ENCODE measurements around the gene WBP2. TPM values are rescaled to one million over a fixed set of nuclear protein-coding genes. Genes with fewer than 3 reads are reported as not detected.

The WBP2 gene
- total and polyA plus RNA-seq, 2 of the 8 experiments (the other 6 are each of a cell fraction or from before 2014, with no cell fraction given), result 48.2 to 71.2 TPM

DNA sequence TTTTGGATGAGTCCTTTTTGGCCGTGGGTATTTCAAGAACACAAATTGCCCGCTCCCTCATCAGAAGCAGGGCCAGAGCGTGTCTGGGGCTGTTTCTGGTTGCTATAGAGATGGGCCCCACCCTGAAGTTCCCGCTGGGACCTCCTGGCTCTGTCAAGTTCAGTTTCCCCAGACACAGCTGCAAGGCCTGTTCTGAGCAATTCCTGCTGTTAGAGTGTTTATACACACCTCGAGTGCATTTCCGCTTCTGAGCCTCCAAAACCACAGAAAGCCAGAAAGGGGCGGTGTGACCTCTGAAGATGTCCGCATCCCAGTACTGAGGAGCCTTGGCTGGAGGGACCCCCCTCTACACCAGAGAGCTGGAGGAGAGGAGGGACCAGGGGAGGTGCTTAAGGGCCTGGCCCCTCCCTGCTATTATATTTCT, 9.3 kb upstream of the WBP2 start:
- H3K9me3 ChIP-seq (ENCODE audit: insufficient read depth in 2 of 2, low read depth in 1 of 2, low read length in 1 of 2), result no peaks in the 10 kb centered on the region
- POLR2A ChIA-PET (ENCODE audit: partially characterized antibody), result interaction anchor here (0.6 to 1.1 kb wide), 2 partner anchors 10 to 38 kb away, joined by 3 to 5 read pairs; partner anchors contain the start of gene WBP2
- DNase-seq (ENCODE audit: low read depth in 1 of 2, low spot score in 2 of 2), result no peak
- TF ChIP-seq YY1 (IDR thresholded peaks at IDR 0.05; ENCODE audit: low read depth, low read length) (no peak), KDM4A (IDR thresholded peaks at IDR 0.05; ENCODE audit: low read depth, low read length, severe bottlenecking) (no peak), KDM5A (IDR thresholded peaks at IDR 0.05; ENCODE audit: low read length) (no peak), RBBP5 (IDR thresholded peaks at IDR 0.05; ENCODE audit: borderline replicate concordance, low read depth, low read length) (no peak), TBP (IDR thresholded peaks at IDR 0.05; ENCODE audit: low read depth, low read length) (no peak), EGR1 (IDR thresholded peaks at IDR 0.05; ENCODE audit: borderline replicate concordance, low read depth, low read length) (no peak), CTCF (IDR thresholded peaks at IDR 0.05; ENCODE audit: control extremely low read depth in 1 of 3, insufficient read depth in 1 of 3, low read depth in 1 of 3, low read length in 3 of 3) (no peak)

More for the DNA sequence above, 9.3 kb upstream of the WBP2 start:
- H2AFZ ChIP-seq (ENCODE audit: low read length), result 0 out of 2 replicates have a peak overlapping the region, but pooled peaks have one; percentile 25
- no peak overlapping the region for H3K14ac ChIP-seq (ENCODE audit: insufficient read length)
- H3K23me2 ChIP-seq (ENCODE audit: low read depth, low read length), result no peaks in the 10 kb centered on the region
- WGBS, 2 experiments (ENCODE audit: extremely low coverage in 1 of 2, insufficient coverage in 1 of 2, insufficient read length in 1 of 2, insufficient replicate concordance in 2 of 2, low coverage in 1 of 2, low lambda C conversion rate in 2 of 2, missing lambda C conversion rate in 1 of 2), result 74% methylated on average over 8 of the region's 8 CpGs; no CpG with 5 or more reads in 1 of the 2 experiments
- 0 out of 4 replicates have a peak overlapping the region, but pooled peaks of 1 of the 2 experiments have one; percentile 11 for H3K4me2 ChIP-seq (ENCODE audit: insufficient read depth in 1 of 2, low read depth in 2 of 2, low read length in 2 of 2)
- no peak overlapping the region for H4K5ac ChIP-seq (ENCODE audit: insufficient read length, low read depth, low read length)
- no peak overlapping the region for H3K23ac ChIP-seq (ENCODE audit: insufficient read length)
- CTCF ChIA-PET (ENCODE audit: partially characterized antibody), result interaction anchor here (0.6 to 27.2 kb wide), 9 partner anchors 8 to 1973 kb away, joined by 3 to 563 read pairs (median 4); partner anchors contain the start of gene TRIM47
- no peak overlapping the region for H3K56ac ChIP-seq (replicated peaks; ENCODE audit: insufficient read length, low read depth, low read length)
- no peak overlapping the region for H2BK15ac ChIP-seq (ENCODE audit: low read length)
- no peaks in the 10 kb centered on the region for H3K36me3 ChIP-seq (ENCODE audit: control insufficient read depth in 2 of 4, insufficient read depth in 4 of 4, low read length in 3 of 4)
- H3K79me2 ChIP-seq (ENCODE audit: control insufficient read depth in 1 of 2, insufficient read depth in 2 of 2, low read length in 2 of 2), result no peaks in the 10 kb centered on the region
- H4K20me1 ChIP-seq (replicated peaks in 1 of 2; ENCODE audit: control insufficient read depth in 1 of 2, insufficient read depth in 2 of 2, low read length in 2 of 2), result no peaks in the 10 kb centered on the region
- H3K9ac ChIP-seq (replicated peaks in 1 of 4; ENCODE audit: extremely low read depth in 1 of 4, low read depth in 3 of 4, low read length in 3 of 4), result no peak overlapping the region
- H2BK20ac ChIP-seq (ENCODE audit: low read length), result no peak overlapping the region
- FAIRE-seq, result no peak
- H2BK12ac ChIP-seq (ENCODE audit: low read depth, low read length), result no peak overlapping the region
- H3K4ac ChIP-seq (replicated peaks; ENCODE audit: insufficient read length, low read depth, low read length), result no peak overlapping the region
- H2BK5ac ChIP-seq (ENCODE audit: low read depth, low read length), result no peak overlapping the region
- H3K4me1 ChIP-seq (replicated peaks in 1 of 4; ENCODE audit: control insufficient read depth in 3 of 4, insufficient read depth in 4 of 4, low read length in 3 of 4), result peaks cover 0 to 3% (median 1%) of the 10 kb centered on the region in 4 experiments; a peak in 5 of 7 replicates
- H3K79me1 ChIP-seq (ENCODE audit: low read depth, low read length), result no peaks in the 10 kb centered on the region
- no peak overlapping the region for H3K18ac ChIP-seq (ENCODE audit: extremely low read depth, low read length)
- no peak overlapping the region for H3K4me3 ChIP-seq (ENCODE audit: extremely low read depth in 1 of 4, insufficient read depth in 2 of 4, low read depth in 3 of 4, low read length in 4 of 4)
- no peak overlapping the region for H3K27ac ChIP-seq (ENCODE audit: low read depth, low read length)
- no peaks in the 10 kb centered on the region for H3K27me3 ChIP-seq (replicated peaks in 1 of 4; ENCODE audit: control insufficient read depth in 3 of 4, extremely low read depth in 1 of 4, insufficient read depth in 3 of 4, low read length in 3 of 4)
- H4K8ac ChIP-seq (ENCODE audit: extremely low read depth, insufficient read depth, low read length), result no peak overlapping the region
- H4K91ac ChIP-seq (replicated peaks; ENCODE audit: insufficient read length, low read length), result no peak overlapping the region
- no peak overlapping the region for H2AK5ac ChIP-seq (ENCODE audit: low read depth, low read length)
- H2BK120ac ChIP-seq (replicated peaks; ENCODE audit: low read depth, low read length), result no peak overlapping the region
